Measurements from ENCODE around the gene RFXANK.

RFXANK gene

DNA sequence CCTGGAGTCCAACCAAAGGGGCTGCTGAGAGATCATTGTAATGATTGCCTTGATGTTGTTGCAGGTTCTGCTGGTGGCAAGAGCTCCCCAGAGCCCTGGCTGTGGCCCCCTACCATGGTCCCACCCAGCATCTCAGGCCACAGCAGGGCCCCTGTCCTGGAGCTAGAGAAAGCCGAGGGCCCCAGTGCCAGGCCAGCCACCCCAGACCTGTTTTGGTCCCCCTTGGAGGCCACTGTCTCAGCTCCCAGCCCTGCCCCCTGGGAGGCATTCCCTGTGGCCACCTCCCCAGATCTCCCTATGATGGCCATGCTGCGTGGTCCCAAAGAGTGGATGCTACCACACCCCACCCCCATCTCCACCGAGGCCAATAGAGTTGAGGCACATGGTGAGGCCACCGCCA is 35.2 kb downstream of the RFXANK start:
- H3K79me2 ChIP-seq (ENCODE audit: insufficient read depth, low read length): no peaks in the 10 kb centered on the region
- H3K27me3 ChIP-seq (ENCODE audit: insufficient read depth, low read length): peaks cover 11% of the 10 kb centered on the region
- TF ChIP-seq, protein P1, sequence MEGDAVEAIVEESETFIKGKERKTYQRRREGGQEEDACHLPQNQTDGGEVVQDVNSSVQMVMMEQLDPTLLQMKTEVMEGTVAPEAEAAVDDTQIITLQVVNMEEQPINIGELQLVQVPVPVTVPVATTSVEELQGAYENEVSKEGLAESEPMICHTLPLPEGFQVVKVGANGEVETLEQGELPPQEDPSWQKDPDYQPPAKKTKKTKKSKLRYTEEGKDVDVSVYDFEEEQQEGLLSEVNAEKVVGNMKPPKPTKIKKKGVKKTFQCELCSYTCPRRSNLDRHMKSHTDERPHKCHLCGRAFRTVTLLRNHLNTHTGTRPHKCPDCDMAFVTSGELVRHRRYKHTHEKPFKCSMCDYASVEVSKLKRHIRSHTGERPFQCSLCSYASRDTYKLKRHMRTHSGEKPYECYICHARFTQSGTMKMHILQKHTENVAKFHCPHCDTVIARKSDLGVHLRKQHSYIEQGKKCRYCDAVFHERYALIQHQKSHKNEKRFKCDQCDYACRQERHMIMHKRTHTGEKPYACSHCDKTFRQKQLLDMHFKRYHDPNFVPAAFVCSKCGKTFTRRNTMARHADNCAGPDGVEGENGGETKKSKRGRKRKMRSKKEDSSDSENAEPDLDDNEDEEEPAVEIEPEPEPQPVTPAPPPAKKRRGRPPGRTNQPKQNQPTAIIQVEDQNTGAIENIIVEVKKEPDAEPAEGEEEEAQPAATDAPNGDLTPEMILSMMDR (IDR thresholded peaks at IDR 0.05; ENCODE audit: low read length): no peak
- no peak for TF ChIP-seq EZH2 (IDR thresholded peaks at IDR 0.05; ENCODE audit: borderline replicate concordance, low read length)
- no peak overlapping the region for H2AFZ ChIP-seq (ENCODE audit: low read length)
- H3K4me1 ChIP-seq (ENCODE audit: insufficient read depth, low read length, severe bottlenecking): peaks cover 11% of the 10 kb centered on the region
- H3K9me3 ChIP-seq (ENCODE audit: low read length): no peaks in the 10 kb centered on the region
- H3K9ac ChIP-seq (ENCODE audit: low read length): no peak overlapping the region
- no peak overlapping the region for H3K4me2 ChIP-seq (ENCODE audit: low read length)
- no peaks in the 10 kb centered on the region for H3F3A ChIP-seq (ENCODE audit: insufficient read depth, low read length)
- H3K27ac ChIP-seq (ENCODE audit: low read depth, low read length, poor library complexity, severe bottlenecking): no peak overlapping the region
- H3K4me3 ChIP-seq (ENCODE audit: low read depth, low read length, poor library complexity, severe bottlenecking): no peak overlapping the region
- H3K36me3 ChIP-seq (ENCODE audit: insufficient read depth, low read length): no peaks in the 10 kb centered on the region
- no peaks in the 10 kb centered on the region for H4K20me1 ChIP-seq (ENCODE audit: insufficient read depth, low read length)
- H3K9me2 ChIP-seq (ENCODE audit: low read depth, low read length): no peaks in the 10 kb centered on the region

DNA sequence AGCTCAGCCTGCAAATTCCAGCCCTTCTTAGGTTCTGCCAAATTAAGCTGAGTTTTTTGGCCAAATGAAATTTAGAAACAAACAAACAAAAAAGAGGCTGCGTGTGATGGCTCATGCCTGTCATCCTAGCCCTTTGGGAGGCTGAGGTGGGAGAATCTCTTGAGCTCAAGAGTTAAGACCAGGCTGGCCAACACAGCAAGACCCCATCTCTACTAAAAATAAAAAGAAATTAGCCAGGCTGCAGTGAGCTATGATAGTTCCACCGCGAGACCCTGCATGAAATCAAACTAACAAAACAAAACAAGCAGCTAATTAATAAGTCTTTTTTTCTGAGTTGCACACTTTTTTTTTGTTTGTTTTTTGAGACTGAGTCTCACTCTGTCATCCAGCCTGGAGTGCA is 37.6 kb downstream of the RFXANK start:
- Histone ChIP-seq H3K36me3 (ENCODE audit: insufficient read depth, low read length) (no peaks in the 10 kb centered on the region; the same call in 1 of the 2 replicates), H4K20me1 (ENCODE audit: insufficient read depth, low read length) (no peaks in the 10 kb centered on the region), H3K9ac (ENCODE audit: low read length) (no peak overlapping the region), H3K27me3 (ENCODE audit: insufficient read depth, low read length) (peaks cover 4% of the 10 kb centered on the region; the same call in 1 of the 2 replicates), H3K4me1 (ENCODE audit: insufficient read depth, low read length, severe bottlenecking) (peaks cover 10% of the 10 kb centered on the region), H2AFZ (ENCODE audit: low read length) (no peak overlapping the region), H3K79me2 (ENCODE audit: insufficient read depth, low read length) (no peaks in the 10 kb centered on the region), H3K9me2 (ENCODE audit: low read depth, low read length) (no peaks in the 10 kb centered on the region), H3K9me3 (ENCODE audit: low read length) (peaks cover 10% of the 10 kb centered on the region), H3K4me3 (ENCODE audit: low read depth, low read length, poor library complexity, severe bottlenecking) (no peak overlapping the region), H3K4me2 (ENCODE audit: low read length) (no peak overlapping the region), H3K27ac (ENCODE audit: low read depth, low read length, poor library complexity, severe bottlenecking) (no peak overlapping the region), H3F3A (ENCODE audit: insufficient read depth, low read length) (no peaks in the 10 kb centered on the region)
- no peak for TF ChIP-seq EZH2 (IDR thresholded peaks at IDR 0.05; ENCODE audit: borderline replicate concordance, low read length)
- TF ChIP-seq, protein P1 (IDR thresholded peaks at IDR 0.05; ENCODE audit: low read length): no peak

DNA sequence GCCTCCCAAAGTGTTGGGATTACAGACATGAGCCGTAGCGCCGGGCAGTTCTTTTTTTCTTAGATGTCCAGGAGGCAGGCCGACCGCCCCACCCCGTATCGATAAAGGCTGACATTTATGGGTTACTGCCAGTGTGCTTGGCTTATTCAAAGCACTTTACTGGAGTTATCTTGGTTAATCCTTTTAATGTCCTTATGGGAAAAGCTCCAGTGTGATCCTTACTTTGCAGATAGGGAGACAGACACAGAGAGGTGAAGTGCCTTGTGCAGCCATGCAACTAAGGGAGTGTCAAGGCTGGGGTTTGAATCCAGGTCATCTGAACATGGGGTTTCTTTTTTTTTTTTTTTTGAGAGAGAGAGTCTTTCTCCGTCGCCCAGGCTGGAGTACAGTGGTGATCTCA is 38.9 kb downstream of the RFXANK start:
- Histone ChIP-seq H3K9me3 (ENCODE audit: low read length) (peaks cover 11% of the 10 kb centered on the region), H3F3A (ENCODE audit: insufficient read depth, low read length) (no peaks in the 10 kb centered on the region), H3K9ac (ENCODE audit: low read length) (no peak overlapping the region), H3K36me3 (ENCODE audit: insufficient read depth, low read length) (no peaks in the 10 kb centered on the region; the same call in 1 of the 2 replicates), H3K4me1 (ENCODE audit: insufficient read depth, low read length, severe bottlenecking) (no peaks in the 10 kb centered on the region), H2AFZ (ENCODE audit: low read length) (no peak overlapping the region), H3K4me3 (ENCODE audit: low read depth, low read length, poor library complexity, severe bottlenecking) (no peak overlapping the region), H3K27me3 (ENCODE audit: insufficient read depth, low read length) (peaks cover 4% of the 10 kb centered on the region; the same call in 1 of the 2 replicates), H3K4me2 (ENCODE audit: low read length) (no peak overlapping the region), H3K9me2 (ENCODE audit: low read depth, low read length) (no peaks in the 10 kb centered on the region), H4K20me1 (ENCODE audit: insufficient read depth, low read length) (no peaks in the 10 kb centered on the region), H3K27ac (ENCODE audit: low read depth, low read length, poor library complexity, severe bottlenecking) (no peak overlapping the region), H3K79me2 (ENCODE audit: insufficient read depth, low read length) (no peaks in the 10 kb centered on the region)
- TF ChIP-seq, protein P1 (IDR thresholded peaks at IDR 0.05; ENCODE audit: low read length): no peak
- no peak for TF ChIP-seq EZH2 (IDR thresholded peaks at IDR 0.05; ENCODE audit: borderline replicate concordance, low read length)
